Activated B cell treated with CpG ODN at 0.5 μM for 24 hours (primary cell): ENCODE results near the gene CADPS. TPM values are rescaled to one million over a fixed set of nuclear protein-coding genes. Genes with fewer than 3 reads are reported as not detected.

Source experiments
- ATAC-seq: fragments of 200-7000 bp; cut with Tn5 transposase; one replicate; pipeline ENCODE4 v1.10.0; 2021; ENCODE audit warnings: low read depth, mild to moderate bottlenecking, moderate library complexity
- CTCF ChIA-PET: fragments of 350-600 bp; sonication (Branson Sonifier 250); formaldehyde crosslinking; loops from one replicate; lab custom pipeline; 2021; ENCODE audit warnings: antibody characterized with exemption; lab: Charles Lee
- POLR2A ChIA-PET: fragments of 350-600 bp; sonication (Branson Sonifier 250); formaldehyde crosslinking; loops from one replicate; lab custom pipeline; 2021; ENCODE audit warnings: antibody characterized with exemption; lab: Charles Lee
- DNase-seq: peaks from one replicate; pipeline ENCODE4 v3.0.0; 2022
- H3K27ac Mint-ChIP-seq: one replicate; pipeline ENCODE4 v1.8.0; 2020; ENCODE audit warnings: mixed read lengths
- H3K27me3 Mint-ChIP-seq: one replicate; pipeline ENCODE4 v1.8.0; 2021; ENCODE audit warnings: mixed read lengths
- H3K36me3 Mint-ChIP-seq: one replicate; pipeline ENCODE4 v1.8.0; 2021; ENCODE audit warnings: low read depth, mixed read lengths
- H3K4me1 Mint-ChIP-seq: one replicate; pipeline ENCODE4 v1.8.0; 2021; ENCODE audit warnings: mixed read lengths
- H3K4me3 Mint-ChIP-seq: one replicate; pipeline ENCODE4 v1.8.0; 2020; ENCODE audit warnings: mild to moderate bottlenecking, mixed read lengths
- H3K9me3 Mint-ChIP-seq: one replicate; pipeline ENCODE4 v1.8.0; 2020; ENCODE audit warnings: mixed read lengths
- CTCF ChIP-seq: fragments of 200-600 bp; IDR thresholded peaks from one replicate; pipeline ENCODE4 v1.8.0; 2022; ENCODE audit warnings: antibody characterized with exemption, mild to moderate bottlenecking
- intact Hi-C: fragments of 100-400 bp; cut with micrococcal nuclease; formaldehyde crosslinking; loops from one replicate; pipeline ENCODE4 v1.15.1; 2024
- total RNA-seq: library from RNA; stranded (reverse); gene quantifications from 2 replicates; pipeline ENCODE4 v1.2.3, GENCODE V29; 2022

CADPS gene
- total RNA-seq, 1 donor from 2014 or later = not detected

- ChIA-PET CTCF (no interaction called here), POLR2A (no interaction called here)
- Mint-ChIP-seq H3K9me3 (no peaks in the 10 kb centered on the region), H3K27me3 (no peaks in the 10 kb centered on the region), H3K4me1 (peaks cover 2% of the 10 kb centered on the region), H3K4me3 (no peak overlapping the region), H3K36me3 (no peaks in the 10 kb centered on the region), H3K27ac (no peak overlapping the region)
- TF ChIP-seq CTCF = no peak
- DNase-seq (no peak), ATAC-seq (no peak)
- intact Hi-C loops = no loop called here
These were observed 254.0 kb downstream of the CADPS start for GRCh38 chr3:62621176-62621575.

GRCh38 chr3:62615258-62615849 is 259.9 kb downstream of the CADPS start:
- CTCF ChIA-PET = no interaction called here
- POLR2A ChIA-PET = no interaction called here
- TF ChIP-seq CTCF = no peak
- no peaks in the 10 kb centered on the region for H3K9me3 Mint-ChIP-seq
- H3K27ac Mint-ChIP-seq = no peak overlapping the region
- no peaks in the 10 kb centered on the region for H3K36me3 Mint-ChIP-seq
- DNase-seq = no peak
- intact Hi-C loops = no loop called here
- H3K4me1 Mint-ChIP-seq = no peaks in the 10 kb centered on the region
- no peak overlapping the region for H3K4me3 Mint-ChIP-seq
- no peak for ATAC-seq
- peaks cover 5% of the 10 kb centered on the region for H3K27me3 Mint-ChIP-seq

- Mint-ChIP-seq H3K27me3 (peaks cover 5% of the 10 kb centered on the region), H3K27ac (no peak overlapping the region), H3K9me3 (no peaks in the 10 kb centered on the region), H3K4me1 (no peaks in the 10 kb centered on the region), H3K4me3 (no peak overlapping the region), H3K36me3 (no peaks in the 10 kb centered on the region)
- ATAC-seq = no peak
- CTCF ChIA-PET = no interaction called here
- DNase-seq = no peak
- POLR2A ChIA-PET = no interaction called here
- TF ChIP-seq CTCF = no peak
- intact Hi-C loops = no loop called here
These were observed 260.7 kb downstream of the CADPS start for GRCh38 chr3:62614527-62614926.

GRCh38 chr3:62611541-62612240 is 263.5 kb downstream of the CADPS start:
- Mint-ChIP-seq H3K4me3 (no peak overlapping the region), H3K4me1 (no peaks in the 10 kb centered on the region), H3K36me3 (no peaks in the 10 kb centered on the region), H3K27me3 (peaks cover 5% of the 10 kb centered on the region), H3K27ac (no peak overlapping the region), H3K9me3 (no peaks in the 10 kb centered on the region)
- intact Hi-C loops = no loop called here
- ATAC-seq (no peak), DNase-seq (no peak)
- CTCF ChIA-PET = no interaction called here
- POLR2A ChIA-PET = no interaction called here
- no peak for TF ChIP-seq CTCF

GRCh38 chr3:62607287-62608029 is 267.8 kb downstream of the CADPS start:
- H3K27ac Mint-ChIP-seq = no peak overlapping the region
- no peak for TF ChIP-seq CTCF
- H3K27me3 Mint-ChIP-seq = no peaks in the 10 kb centered on the region
- no peaks in the 10 kb centered on the region for H3K4me1 Mint-ChIP-seq
- intact Hi-C loops = no loop called here
- H3K9me3 Mint-ChIP-seq = no peaks in the 10 kb centered on the region
- ATAC-seq (no peak), DNase-seq (no peak)
- H3K4me3 Mint-ChIP-seq = no peak overlapping the region
- ChIA-PET CTCF (no interaction called here), POLR2A (no interaction called here)
- H3K36me3 Mint-ChIP-seq = no peaks in the 10 kb centered on the region
